ENCODE results near the gene FAM234B.

DNA sequence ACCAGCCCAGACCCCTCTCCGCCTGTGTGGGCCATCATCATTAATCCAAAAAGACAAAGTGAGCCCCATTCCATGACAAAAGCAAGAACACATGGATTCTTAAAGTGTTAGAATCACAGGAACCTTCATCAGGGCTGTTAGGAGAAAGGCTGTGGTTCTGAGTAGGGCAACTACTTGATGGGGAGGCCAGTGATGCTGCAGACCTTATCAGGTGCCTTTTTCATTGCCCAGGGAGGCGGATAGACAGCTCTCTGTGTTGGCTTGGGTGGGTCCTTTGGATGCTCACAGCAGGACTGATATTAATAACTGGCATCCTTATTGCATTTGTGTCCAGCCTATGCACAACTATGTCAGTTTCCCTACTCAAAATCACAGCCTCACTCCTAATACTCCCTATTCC, 46.4 kb upstream of the FAM234B start:
- TF ChIP-seq POLR2A (IDR thresholded peaks at IDR 0.05) (no peak), CTCF (IDR thresholded peaks at IDR 0.05 in 4 of 5, conservative IDR thresholded peaks at IDR 0.05 in 1 of 5) (no peak)
